GM13977 (cell line): ENCODE results near the gene DLEU7.

Experiments used
- DNase-seq: peaks from one replicate; pipeline ENCODE4 v3.0.0; 2012; ENCODE audit warnings: low spot score
- CTCF ChIP-seq: IDR thresholded peaks from 2 replicates; pipeline ENCODE4 v1.5.1; 2012; ENCODE audit warnings: mild to moderate bottlenecking, control low read depth; ENCODE audit not compliant: insufficient read depth; ENCODE audit errors: extremely low read depth, missing control alignments
- in situ Hi-C: fragments of 300-500 bp; cut with MboI; formaldehyde crosslinking; loops from one replicate; pipeline ENCODE4 v1.12.0; 2022; ENCODE audit warnings: low sequenced_read_pairs, low pct_unique_long_range_greater_than_20kb, mixed read lengths, inconsistent platforms; ENCODE audit not compliant: unreplicated experiment

DLEU7 gene

GRCh38 chr13:50866817-50867636 lies 23.5 kb upstream of the DLEU7 start:
- no peak for DNase-seq
- TF ChIP-seq CTCF = no peak
- in situ Hi-C loops = no loop called here

GRCh38 chr13:50864492-50864891 lies 21.0 kb upstream of the DLEU7 start:
- in situ Hi-C loops = no loop called here
- no peak for TF ChIP-seq CTCF
- no peak for DNase-seq

GRCh38 chr13:50855681-50856080 lies 12.2 kb upstream of the DLEU7 start:
- in situ Hi-C loops = no loop called here
- no peak for DNase-seq
- no peak for TF ChIP-seq CTCF

- no peak for TF ChIP-seq CTCF
- DNase-seq = no peak
These were observed 7.0 kb upstream of the DLEU7 start for GRCh38 chr13:50850445-50850844.

GRCh38 chr13:50847501-50847900 lies 4.0 kb upstream of the DLEU7 start:
- TF ChIP-seq CTCF = no peak
- in situ Hi-C loops = no loop called here
- no peak for DNase-seq

More at GRCh38 chr13:50850445-50850844, 7.0 kb upstream of the DLEU7 start:
- in situ Hi-C loops = no loop called here

- in situ Hi-C loops = no loop called here
These were observed 3.5 kb upstream of the DLEU7 start for GRCh38 chr13:50846861-50847475.

More at GRCh38 chr13:50846861-50847475, 3.5 kb upstream of the DLEU7 start:
- DNase-seq = no peak
- TF ChIP-seq CTCF = no peak
